IMR-90 (cell line): ENCODE data around the gene GNA14. TPM values are rescaled to one million over a fixed set of nuclear protein-coding genes. Genes with fewer than 3 reads are reported as not detected.
"Not testable (repeated sequence)": the region's sequence is repeated elsewhere in the genome, so short reads cannot be mapped to it uniquely, and the experiment has no call there.

Experiments
- ATAC-seq: fragments of 200-7000 bp; cut with Tn5 transposase; 2 replicates; pipeline ENCODE4 v1.9.1; 2020; ENCODE audit warnings: low read depth, mild to moderate bottlenecking, moderate library complexity
- BruUV-seq: library from RNA; stranded (reverse); fragments of 400-500 nt; replicated peaks from 2 replicates; lab custom pipeline; 2021; lab: Mats Ljungman, UMichigan
- CTCF ChIA-PET: fragments of 300-600 bp; formaldehyde crosslinking; extraction: SDS; loops from one replicate; lab custom pipeline; 2021; ENCODE audit warnings: antibody characterized with exemption; lab: Yijun Ruan, JAX
- POLR2A ChIA-PET: fragments of 300-600 bp; sonication (Branson Sonifier 250); formaldehyde crosslinking; loops from one replicate; lab custom pipeline; 2022; ENCODE audit warnings: antibody characterized with exemption; ENCODE audit not compliant: unreplicated experiment; lab: Charles Lee
- DNase-seq: peaks from one replicate; pipeline ENCODE4 v3.0.0; 2013
- H2AFZ ChIP-seq: replicated peaks from 2 replicates; pipeline ENCODE3; 2013; ENCODE audit warnings: low read length, mild to moderate bottlenecking; ENCODE audit not compliant: poor library complexity
- H2AK5ac ChIP-seq: 2 replicates; pipeline ENCODE4 v1.6.1; 2013; ENCODE audit warnings: low read depth, low read length, inconsistent platforms
- H2AK9ac ChIP-seq: replicated peaks from 2 replicates; pipeline ENCODE3; 2013; ENCODE audit warnings: mild to moderate bottlenecking, low read depth, low read length, moderate library complexity; ENCODE audit not compliant: poor library complexity
- H2BK120ac ChIP-seq: 2 replicates; pipeline ENCODE4 v1.6.1; 2013; ENCODE audit warnings: low read depth, low read length, inconsistent platforms
- H2BK15ac ChIP-seq: 3 replicates; pipeline ENCODE4 v1.6.1; 2013; ENCODE audit warnings: low read depth, low read length, inconsistent platforms
- H2BK20ac ChIP-seq: 2 replicates; pipeline ENCODE4 v1.6.1; 2013; ENCODE audit warnings: low read depth, mild to moderate bottlenecking, inconsistent platforms, low read length, moderate library complexity
- H2BK5ac ChIP-seq: 2 replicates; pipeline ENCODE4 v1.6.1; 2013; ENCODE audit warnings: mild to moderate bottlenecking, low read depth, low read length, inconsistent platforms; ENCODE audit not compliant: poor library complexity, severe bottlenecking
- H3K14ac ChIP-seq: replicated peaks from 2 replicates; pipeline ENCODE4 v1.6.1; 2013; ENCODE audit warnings: low read depth, low read length, inconsistent platforms
- H3K18ac ChIP-seq: 2 replicates; pipeline ENCODE4 v1.6.1; 2013; ENCODE audit warnings: low read depth, low read length, control low read depth
- H3K23ac ChIP-seq: 2 replicates; pipeline ENCODE4 v1.6.1; 2013; ENCODE audit warnings: low read depth, low read length, inconsistent platforms
- H3K27ac ChIP-seq: 2 replicates; pipeline ENCODE4 v1.5.1; 2013; ENCODE audit warnings: mild to moderate bottlenecking, control low read depth, low read length; ENCODE audit not compliant: insufficient read depth
- H3K27me3 ChIP-seq: 2 replicates; pipeline ENCODE4 v1.6.1; 2013; ENCODE audit warnings: low read length; ENCODE audit not compliant: control insufficient read depth, insufficient read depth
- H3K36me3 ChIP-seq: 2 replicates; pipeline ENCODE4 v1.6.1; 2013; ENCODE audit warnings: low read length, mixed read lengths; ENCODE audit not compliant: control insufficient read depth, insufficient read depth
- H3K4ac ChIP-seq: 2 replicates; pipeline ENCODE4 v1.6.1; 2013; ENCODE audit warnings: low read depth, low read length, inconsistent platforms
- H3K4me1 ChIP-seq: 2 replicates; pipeline ENCODE4 v1.6.1; 2013; ENCODE audit warnings: low read length, mixed read lengths; ENCODE audit not compliant: control insufficient read depth, insufficient read depth
- H3K4me2 ChIP-seq: 2 replicates; pipeline ENCODE4 v1.6.1; 2013; ENCODE audit warnings: low read depth, mild to moderate bottlenecking, control low read depth, low read length, moderate library complexity
- H3K4me3 ChIP-seq: 2 replicates; pipeline ENCODE4 v1.5.1; 2013; ENCODE audit warnings: low read depth, mild to moderate bottlenecking, control low read depth, low read length, moderate library complexity; ENCODE audit not compliant: insufficient read depth
- H3K56ac ChIP-seq: 2 replicates; pipeline ENCODE4 v1.6.1; 2013; ENCODE audit warnings: low read length, inconsistent platforms; ENCODE audit not compliant: insufficient read depth; ENCODE audit errors: extremely low read depth
- H3K79me1 ChIP-seq, 2 experiments: 2 replicates each; pipeline ENCODE4 v1.6.1; 2013; ENCODE audit warnings: low read length in 2 of 2, inconsistent platforms in 1 of 2, low read depth in 1 of 2
- H3K9ac ChIP-seq: 2 replicates; pipeline ENCODE4 v1.6.1; 2013; ENCODE audit warnings: low read depth, low read length, control low read depth
- H3K9me1 ChIP-seq: 2 replicates; pipeline ENCODE4 v1.6.1; 2013; ENCODE audit warnings: low read length, inconsistent platforms; ENCODE audit not compliant: insufficient read depth
- H3K9me3 ChIP-seq: 2 replicates; pipeline ENCODE4 v1.6.1; 2013; ENCODE audit warnings: low read length; ENCODE audit not compliant: control insufficient read depth, insufficient read depth
- H4K20me1 ChIP-seq: 2 replicates; pipeline ENCODE4 v1.6.1; 2013; ENCODE audit warnings: low read length, inconsistent platforms; ENCODE audit not compliant: insufficient read depth
- H4K5ac ChIP-seq: 2 replicates; pipeline ENCODE4 v1.6.1; 2013; ENCODE audit warnings: mild to moderate bottlenecking, low read depth, low read length, control low read depth
- H4K8ac ChIP-seq, 2 experiments: 2 replicates each; pipeline ENCODE4 v1.6.1; 2013; ENCODE audit warnings: low read depth in 2 of 2, low read length in 2 of 2, control low read depth in 1 of 2, inconsistent platforms in 1 of 2
- H4K91ac ChIP-seq: 2 replicates; pipeline ENCODE4 v1.6.1; 2013; ENCODE audit warnings: low read depth, low read length, inconsistent platforms; ENCODE audit not compliant: insufficient read depth
- BHLHE40 ChIP-seq: fragments of 150-350 bp; IDR thresholded peaks from 2 replicates; pipeline ENCODE4 v1.6.1; 2016; ENCODE audit warnings: mild to moderate bottlenecking, low read depth, low read length
- MAFK ChIP-seq: IDR thresholded peaks from 2 replicates; pipeline ENCODE4 v1.6.1; 2012; ENCODE audit warnings: low read depth, low read length, improper control_type of control experiment
- WGBS, 2 experiments: methylation state at CpG; one replicate each; pipeline versions ENCODE4 v1.1.5 to v1.1.7; 2013; ENCODE audit warnings: missing lambda C conversion rate in 2 of 2; ENCODE audit not compliant: insufficient read length in 1 of 2; ENCODE audit errors: extremely low coverage in 2 of 2; 5-methylcytosine and 5-hydroxymethylcytosine counted together
- dilution Hi-C: fragments of 300-500 bp; cut with HindIII; formaldehyde crosslinking; loops from one replicate; pipeline ENCODE4 v1.14.3; 2018; ENCODE audit warnings: low sequenced_read_pairs; ENCODE audit not compliant: unreplicated experiment
- in situ Hi-C: fragments of 300-500 bp; cut with MboI; formaldehyde crosslinking; loops from 3 replicates; pipeline ENCODE4 v1.14.3; 2019; ENCODE audit warnings: low sequenced_read_pairs, inconsistent platforms, mixed read lengths
- intact Hi-C: fragments of 100-400 bp; cut with micrococcal nuclease; formaldehyde crosslinking; loops from 2 replicates; pipeline ENCODE4 v1.10.0; 2022
- polyA plus RNA-seq, 3 experiments: library from polyadenylated mRNA; depleted of rRNA; stranded (reverse); fragments of >200 nt; gene quantifications; 2 replicates each; pipeline ENCODE4 v1.2.3, GENCODE V29; 2012; ENCODE audit warnings: low replicate concordance in 1 of 3
- total RNA-seq: library from RNA; depleted of rRNA; stranded (reverse); fragments of >200 nt; gene quantifications from 2 replicates; pipeline ENCODE4 v1.2.3, GENCODE V29; 2012

GNA14 gene
- total and polyA plus RNA-seq, 2 of the 4 experiments (the other 2 are of a cell fraction): under 0.01 to 0.03 TPM

DNA sequence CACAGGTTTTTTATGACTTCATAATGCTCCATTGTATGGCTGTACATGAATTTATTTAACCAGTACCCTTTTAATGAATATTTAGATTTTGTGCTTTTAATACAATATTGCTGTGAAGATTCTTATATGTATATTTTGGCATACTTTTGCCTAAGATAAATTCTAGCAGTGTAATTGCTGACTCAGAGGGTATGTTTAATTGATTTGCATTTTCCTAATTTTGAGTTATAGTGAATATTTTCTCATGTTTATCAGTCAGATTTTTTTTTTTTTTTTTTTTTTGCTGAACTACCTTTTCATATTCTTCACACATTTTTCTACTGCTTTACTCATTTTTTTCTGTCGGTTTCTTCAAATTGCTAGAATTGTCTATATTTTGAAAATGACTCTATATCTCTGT lies 248.2 kb downstream of the GNA14 start:
- H2AK5ac ChIP-seq: no peak overlapping the region
- no peaks in the 10 kb centered on the region for H3K27me3 ChIP-seq
- H3K4me2 ChIP-seq: no peak overlapping the region
- no peaks in the 10 kb centered on the region for H3K36me3 ChIP-seq
- H4K8ac ChIP-seq: no peak overlapping the region
- ChIA-PET CTCF (no interaction called here), POLR2A (no interaction called here)
- dilution Hi-C loops: no loop called here
- H2BK5ac ChIP-seq: no peak overlapping the region
- no peaks in the 10 kb centered on the region for H4K20me1 ChIP-seq
- H2BK15ac ChIP-seq: no peak overlapping the region
- H4K5ac ChIP-seq: no peak overlapping the region
- H3K4me1 ChIP-seq: no peaks in the 10 kb centered on the region
- TF ChIP-seq MAFK: peak; percentile 54
- no peak for TF ChIP-seq BHLHE40
- no peak overlapping the region for H2BK120ac ChIP-seq
- no peak overlapping the region for H2BK20ac ChIP-seq
- H3K9ac ChIP-seq: no peak overlapping the region
- H3K4ac ChIP-seq: no peak overlapping the region
- H3K9me1 ChIP-seq: no peaks in the 10 kb centered on the region
- H3K9me3 ChIP-seq: no peaks in the 10 kb centered on the region
- no peak overlapping the region for H3K27ac ChIP-seq
- no peak overlapping the region for H3K14ac ChIP-seq
- no CpG with 5 or more reads among the region's 1 CpG for WGBS, 2 experiments
- no peak overlapping the region for H3K18ac ChIP-seq
- DNase-seq (no peak), ATAC-seq (no peak)
- no peak overlapping the region for H4K91ac ChIP-seq
- H3K4me3 ChIP-seq: no peak overlapping the region
- no peaks in the 10 kb centered on the region for H3K79me1 ChIP-seq
- intact Hi-C loops: no loop called here
- H3K56ac ChIP-seq: no peak overlapping the region
- no peak overlapping the region for H3K23ac ChIP-seq
- no peak overlapping the region for H2AFZ ChIP-seq
- no peak overlapping the region for H2AK9ac ChIP-seq
- BruUV-seq: no TSS peak
- in situ Hi-C loops: no loop called here

DNA sequence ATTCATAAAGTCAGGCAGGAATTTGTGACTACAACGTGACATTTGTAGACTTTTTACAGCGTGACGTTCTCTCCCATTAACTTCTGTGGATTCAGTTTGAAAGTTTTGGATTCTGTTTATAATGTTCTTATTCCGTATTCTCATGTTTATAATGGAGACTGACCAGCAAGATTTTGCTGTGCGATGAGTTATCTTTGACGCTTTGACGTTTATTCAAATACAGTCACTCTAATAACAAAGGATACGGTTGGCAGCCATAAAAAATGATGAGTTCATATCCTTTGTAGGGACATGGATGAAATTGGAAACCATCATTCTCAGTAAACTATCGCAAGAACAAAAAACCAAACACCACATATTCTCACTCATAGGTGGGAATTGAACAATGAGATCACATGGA lies 249.5 kb downstream of the GNA14 start:
- CTCF ChIA-PET, H2AK9ac ChIP-seq, H2AK5ac ChIP-seq, H3K4me2 ChIP-seq, H3K79me1 ChIP-seq, H4K8ac ChIP-seq, H3K9ac ChIP-seq, H4K91ac ChIP-seq, H2BK20ac ChIP-seq, H3K56ac ChIP-seq, H3K4me3 ChIP-seq, H3K4ac ChIP-seq, H3K36me3 ChIP-seq, H3K27ac ChIP-seq, ATAC-seq, H3K14ac ChIP-seq, H4K20me1 ChIP-seq, H3K23ac ChIP-seq, H3K4me1 ChIP-seq, H2BK15ac ChIP-seq, BruUV-seq, H3K18ac ChIP-seq, H4K5ac ChIP-seq, dilution Hi-C loops, H2AFZ ChIP-seq, H3K9me3 ChIP-seq, intact Hi-C loops, H2BK5ac ChIP-seq, H3K27me3 ChIP-seq, in situ Hi-C loops, H2BK120ac ChIP-seq, POLR2A ChIA-PET, H3K9me1 ChIP-seq: not testable (repeated sequence)
- no CpG with 5 or more reads among the region's 9 CpGs for WGBS, 2 experiments
- DNase-seq: peak; percentile 58
